ENCODE data around the gene LRRC4C. TPM values are rescaled to one million over a fixed set of nuclear protein-coding genes. Genes with fewer than 3 reads are reported as not detected.

The LRRC4C gene
- total RNA-seq, 6 experiments from 2014 or later = 0.25 to 0.43 (median 0.27) TPM

DNA sequence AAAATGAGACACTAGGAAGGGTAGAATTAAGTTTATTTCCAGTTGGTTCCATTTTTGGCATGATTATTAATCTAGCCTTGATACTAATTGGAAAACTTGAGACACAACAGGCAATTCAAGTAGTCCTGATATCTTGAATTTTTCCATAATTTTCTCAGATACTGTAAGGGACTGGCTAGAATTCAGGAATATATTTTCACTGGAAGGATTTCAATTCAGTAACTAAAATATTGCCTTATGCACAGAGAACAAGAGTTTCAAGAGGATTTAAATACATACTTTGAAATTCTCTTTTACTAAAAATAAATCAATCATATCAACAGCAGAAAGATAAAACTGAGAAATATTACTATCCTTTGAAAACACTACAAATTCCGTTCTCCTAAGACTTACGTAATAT, 632.9 kb downstream of the LRRC4C start:
- Histone ChIP-seq H3K27ac (no peak overlapping the region), H3K27me3 (no peaks in the 10 kb centered on the region), H3K4me1 (no peaks in the 10 kb centered on the region), H3K9me3 (no peaks in the 10 kb centered on the region), H3K4me3 (no peak overlapping the region), H3K36me3 (no peaks in the 10 kb centered on the region)
- WGBS (ENCODE audit: insufficient coverage, low coverage, low lambda C conversion rate, missing lambda C conversion rate) = 71% methylated on average over 2 of the region's 2 CpGs
- ATAC-seq (no peak), DNase-seq (no peak)
- TF ChIP-seq POLR2A (IDR thresholded peaks at IDR 0.05) = no peak
- TF ChIP-seq, protein P1, sequence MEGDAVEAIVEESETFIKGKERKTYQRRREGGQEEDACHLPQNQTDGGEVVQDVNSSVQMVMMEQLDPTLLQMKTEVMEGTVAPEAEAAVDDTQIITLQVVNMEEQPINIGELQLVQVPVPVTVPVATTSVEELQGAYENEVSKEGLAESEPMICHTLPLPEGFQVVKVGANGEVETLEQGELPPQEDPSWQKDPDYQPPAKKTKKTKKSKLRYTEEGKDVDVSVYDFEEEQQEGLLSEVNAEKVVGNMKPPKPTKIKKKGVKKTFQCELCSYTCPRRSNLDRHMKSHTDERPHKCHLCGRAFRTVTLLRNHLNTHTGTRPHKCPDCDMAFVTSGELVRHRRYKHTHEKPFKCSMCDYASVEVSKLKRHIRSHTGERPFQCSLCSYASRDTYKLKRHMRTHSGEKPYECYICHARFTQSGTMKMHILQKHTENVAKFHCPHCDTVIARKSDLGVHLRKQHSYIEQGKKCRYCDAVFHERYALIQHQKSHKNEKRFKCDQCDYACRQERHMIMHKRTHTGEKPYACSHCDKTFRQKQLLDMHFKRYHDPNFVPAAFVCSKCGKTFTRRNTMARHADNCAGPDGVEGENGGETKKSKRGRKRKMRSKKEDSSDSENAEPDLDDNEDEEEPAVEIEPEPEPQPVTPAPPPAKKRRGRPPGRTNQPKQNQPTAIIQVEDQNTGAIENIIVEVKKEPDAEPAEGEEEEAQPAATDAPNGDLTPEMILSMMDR (IDR thresholded peaks at IDR 0.05) = no peak
- intact Hi-C loops (cut with DNase I) = no loop called here

- no peak overlapping the region for H3K4me3 ChIP-seq
- no peak overlapping the region for H3K27ac ChIP-seq
- H3K36me3 ChIP-seq = no peaks in the 10 kb centered on the region
- TF ChIP-seq POLR2A (IDR thresholded peaks at IDR 0.05) = no peak
- TF ChIP-seq, protein P1 (IDR thresholded peaks at IDR 0.05) = no peak
- no peaks in the 10 kb centered on the region for H3K9me3 ChIP-seq
- intact Hi-C loops (cut with DNase I) = no loop called here
- ATAC-seq (no peak), DNase-seq (no peak)
- WGBS (ENCODE audit: insufficient coverage, low coverage, low lambda C conversion rate, missing lambda C conversion rate) = 21% methylated on average over 1 of the region's 7 CpGs
- H3K27me3 ChIP-seq = no peaks in the 10 kb centered on the region
- H3K4me1 ChIP-seq = no peaks in the 10 kb centered on the region
Observed at GRCh38 chr11:40825201-40825834, 634.1 kb downstream of the LRRC4C start.

GRCh38 chr11:40819230-40819629, 640.2 kb downstream of the LRRC4C start:
- intact Hi-C loops (cut with DNase I) = no loop called here
- TF ChIP-seq, protein P1 (IDR thresholded peaks at IDR 0.05) = no peak
- no peak for TF ChIP-seq POLR2A (IDR thresholded peaks at IDR 0.05)
- no peak for DNase-seq
- 54% methylated on average over 1 of the region's 1 CpG for WGBS (ENCODE audit: insufficient coverage, low coverage, low lambda C conversion rate, missing lambda C conversion rate)
- Histone ChIP-seq H3K9me3 (no peaks in the 10 kb centered on the region), H3K27ac (no peak overlapping the region), H3K4me3 (no peak overlapping the region), H3K27me3 (no peaks in the 10 kb centered on the region), H3K4me1 (no peaks in the 10 kb centered on the region), H3K36me3 (no peaks in the 10 kb centered on the region)
- ATAC-seq = no peak

GRCh38 chr11:40816976-40817375, 642.5 kb downstream of the LRRC4C start:
- intact Hi-C loops (cut with DNase I) = no loop called here
- no peaks in the 10 kb centered on the region for H3K9me3 ChIP-seq
- no peak for TF ChIP-seq POLR2A (IDR thresholded peaks at IDR 0.05)
- TF ChIP-seq, protein P1 (IDR thresholded peaks at IDR 0.05) = no peak
- no peak overlapping the region for H3K27ac ChIP-seq
- no peak for DNase-seq
- no peak for ATAC-seq
- H3K4me1 ChIP-seq = no peaks in the 10 kb centered on the region
- no peak overlapping the region for H3K4me3 ChIP-seq
- no peaks in the 10 kb centered on the region for H3K36me3 ChIP-seq
- 60% methylated on average over 2 of the region's 2 CpGs for WGBS (ENCODE audit: insufficient coverage, low coverage, low lambda C conversion rate, missing lambda C conversion rate)
- no peaks in the 10 kb centered on the region for H3K27me3 ChIP-seq
